ENCODE data around the gene ZCCHC8. TPM values are rescaled to one million over a fixed set of nuclear protein-coding genes. Genes with fewer than 3 reads are reported as not detected.

The ZCCHC8 gene
- total and polyA plus RNA-seq, 2 donors (not counting 3 experiments of a cell fraction or from before 2014, with no cell fraction given) = 10.0 to 24.4 TPM

DNA sequence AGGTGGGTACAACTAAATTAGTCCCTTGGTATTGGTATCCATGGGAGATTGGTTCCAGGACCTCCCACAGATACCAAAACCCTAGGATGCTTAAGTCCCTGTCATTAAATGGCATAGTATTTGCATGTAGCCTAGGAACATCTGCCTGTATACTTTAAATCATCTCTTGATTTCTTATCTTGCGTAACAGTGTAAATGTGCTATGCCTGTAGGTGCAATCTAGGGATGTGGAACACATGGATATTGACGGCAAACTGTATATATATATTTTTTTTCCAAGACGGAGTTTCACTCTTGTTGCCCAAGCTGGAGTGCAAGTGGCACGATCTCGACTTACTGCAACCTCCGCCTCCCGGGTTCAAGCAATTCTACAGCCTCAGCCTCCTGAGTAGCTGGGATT lies 27.9 kb upstream of the ZCCHC8 start:
- DNase-seq (ENCODE audit: low read depth, low spot score) (no peak), FAIRE-seq (no peak)
- H3K4me3 ChIP-seq (replicated peaks in 1 of 3; ENCODE audit: insufficient read depth in 1 of 3, low read depth in 1 of 3, low read length in 3 of 3) = no peak overlapping the region
- peak overlapping the region; percentile 83 for H3K4me2 ChIP-seq (ENCODE audit: insufficient read depth, low read length)
- H3K36me3 ChIP-seq (ENCODE audit: control insufficient read depth in 2 of 2, extremely low read depth in 1 of 2, insufficient read depth in 2 of 2, low read length in 2 of 2) = peaks cover 0 to 5% of the 10 kb centered on the region in 2 experiments
- no peaks in the 10 kb centered on the region for H3K27me3 ChIP-seq (ENCODE audit: control insufficient read depth in 2 of 2, insufficient read depth in 2 of 2, low read length in 2 of 2)
- dilution Hi-C loops (cut with MboI; ENCODE audit: extremely low pct_ligation_motif_present, low sequenced_read_pairs) (no loop called here), intact Hi-C loops (cut with micrococcal nuclease) (no loop called here)
- ChIA-PET CTCF (no interaction called here), POLR2A (no interaction called here)
- H2AFZ ChIP-seq (ENCODE audit: low read depth, low read length) = no peak overlapping the region
- H3K9me3 ChIP-seq (replicated peaks; ENCODE audit: control insufficient read depth, insufficient read depth, low read length) = no peaks in the 10 kb centered on the region
- no peak overlapping the region for H3K9ac ChIP-seq (replicated peaks; ENCODE audit: extremely low read depth, insufficient read depth, low read length)
- H4K20me1 ChIP-seq (replicated peaks; ENCODE audit: control insufficient read depth, extremely low read depth, insufficient read depth, low read length) = peaks cover 8% of the 10 kb centered on the region
- H3K79me2 ChIP-seq (ENCODE audit: control insufficient read depth, insufficient read depth, low read length) = peaks cover 63% of the 10 kb centered on the region
- no peak overlapping the region for H3K27ac ChIP-seq (ENCODE audit: insufficient read depth, low read depth, low read length)
- TF ChIP-seq POLR2A (IDR thresholded peaks at IDR 0.05; ENCODE audit: low read depth, low read length) (no peak), GATA2 (IDR thresholded peaks at IDR 0.05; ENCODE audit: insufficient read depth, insufficient read length, low read depth, low read length) (no peak), MYC (IDR thresholded peaks at IDR 0.05; ENCODE audit: low read depth, low read length) (no peak), JUN (IDR thresholded peaks at IDR 0.05; ENCODE audit: borderline replicate concordance, insufficient read depth, insufficient read length, low read depth) (no peak), FOS (IDR thresholded peaks at IDR 0.05; ENCODE audit: borderline replicate concordance, insufficient read depth, low read length) (no peak), POLR2AphosphoS5 (IDR thresholded peaks at IDR 0.05; ENCODE audit: insufficient read depth, low read depth, low read length) (no peak), EZH2 (IDR thresholded peaks at IDR 0.05; ENCODE audit: borderline replicate concordance, low read depth, low read length, severe bottlenecking) (no peak)
- TF ChIP-seq, protein P1, sequence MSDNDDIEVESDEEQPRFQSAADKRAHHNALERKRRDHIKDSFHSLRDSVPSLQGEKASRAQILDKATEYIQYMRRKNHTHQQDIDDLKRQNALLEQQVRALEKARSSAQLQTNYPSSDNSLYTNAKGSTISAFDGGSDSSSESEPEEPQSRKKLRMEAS (IDR thresholded peaks at IDR 0.05; ENCODE audit: insufficient read depth, insufficient read length) = no peak
- TF ChIP-seq, protein P2, sequence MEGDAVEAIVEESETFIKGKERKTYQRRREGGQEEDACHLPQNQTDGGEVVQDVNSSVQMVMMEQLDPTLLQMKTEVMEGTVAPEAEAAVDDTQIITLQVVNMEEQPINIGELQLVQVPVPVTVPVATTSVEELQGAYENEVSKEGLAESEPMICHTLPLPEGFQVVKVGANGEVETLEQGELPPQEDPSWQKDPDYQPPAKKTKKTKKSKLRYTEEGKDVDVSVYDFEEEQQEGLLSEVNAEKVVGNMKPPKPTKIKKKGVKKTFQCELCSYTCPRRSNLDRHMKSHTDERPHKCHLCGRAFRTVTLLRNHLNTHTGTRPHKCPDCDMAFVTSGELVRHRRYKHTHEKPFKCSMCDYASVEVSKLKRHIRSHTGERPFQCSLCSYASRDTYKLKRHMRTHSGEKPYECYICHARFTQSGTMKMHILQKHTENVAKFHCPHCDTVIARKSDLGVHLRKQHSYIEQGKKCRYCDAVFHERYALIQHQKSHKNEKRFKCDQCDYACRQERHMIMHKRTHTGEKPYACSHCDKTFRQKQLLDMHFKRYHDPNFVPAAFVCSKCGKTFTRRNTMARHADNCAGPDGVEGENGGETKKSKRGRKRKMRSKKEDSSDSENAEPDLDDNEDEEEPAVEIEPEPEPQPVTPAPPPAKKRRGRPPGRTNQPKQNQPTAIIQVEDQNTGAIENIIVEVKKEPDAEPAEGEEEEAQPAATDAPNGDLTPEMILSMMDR (IDR thresholded peaks at IDR 0.05; ENCODE audit: extremely low read depth in 1 of 2, insufficient read depth in 1 of 2, low read depth in 1 of 2, low read length in 2 of 2) = no peak
- H3K4me1 ChIP-seq (ENCODE audit: control insufficient read depth, extremely low read depth, insufficient read depth, low read length) = peaks cover 17% of the 10 kb centered on the region
- no peaks in the 10 kb centered on the region for H3K9me1 ChIP-seq (replicated peaks; ENCODE audit: control insufficient read depth, extremely low read depth, insufficient read depth, low read length)
- BruUV-seq (replicated peaks) = no TSS peak
